ENCODE results near the gene ADAM22. TPM values are rescaled to one million over a fixed set of nuclear protein-coding genes. Genes with fewer than 3 reads are reported as not detected.
"Not testable (repeated sequence)": the region's sequence is repeated elsewhere in the genome, so short reads cannot be mapped to it uniquely, and the experiment has no call there.

Gene ADAM22, protein sequence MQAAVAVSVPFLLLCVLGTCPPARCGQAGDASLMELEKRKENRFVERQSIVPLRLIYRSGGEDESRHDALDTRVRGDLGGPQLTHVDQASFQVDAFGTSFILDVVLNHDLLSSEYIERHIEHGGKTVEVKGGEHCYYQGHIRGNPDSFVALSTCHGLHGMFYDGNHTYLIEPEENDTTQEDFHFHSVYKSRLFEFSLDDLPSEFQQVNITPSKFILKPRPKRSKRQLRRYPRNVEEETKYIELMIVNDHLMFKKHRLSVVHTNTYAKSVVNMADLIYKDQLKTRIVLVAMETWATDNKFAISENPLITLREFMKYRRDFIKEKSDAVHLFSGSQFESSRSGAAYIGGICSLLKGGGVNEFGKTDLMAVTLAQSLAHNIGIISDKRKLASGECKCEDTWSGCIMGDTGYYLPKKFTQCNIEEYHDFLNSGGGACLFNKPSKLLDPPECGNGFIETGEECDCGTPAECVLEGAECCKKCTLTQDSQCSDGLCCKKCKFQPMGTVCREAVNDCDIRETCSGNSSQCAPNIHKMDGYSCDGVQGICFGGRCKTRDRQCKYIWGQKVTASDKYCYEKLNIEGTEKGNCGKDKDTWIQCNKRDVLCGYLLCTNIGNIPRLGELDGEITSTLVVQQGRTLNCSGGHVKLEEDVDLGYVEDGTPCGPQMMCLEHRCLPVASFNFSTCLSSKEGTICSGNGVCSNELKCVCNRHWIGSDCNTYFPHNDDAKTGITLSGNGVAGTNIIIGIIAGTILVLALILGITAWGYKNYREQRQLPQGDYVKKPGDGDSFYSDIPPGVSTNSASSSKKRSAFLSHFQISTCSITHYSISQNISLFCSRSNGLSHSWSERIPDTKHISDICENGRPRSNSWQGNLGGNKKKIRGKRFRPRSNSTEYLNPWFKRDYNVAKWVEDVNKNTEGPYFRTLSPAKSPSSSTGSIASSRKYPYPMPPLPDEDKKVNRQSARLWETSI
- total RNA-seq (2014; rRNA removed; shearing (Covaris generic)): 5.9 and 7.0 TPM in 2 replicates
- 4.5 and 4.7 TPM in 2 replicates for polyA plus RNA-seq (2015; cell fraction: cytosol; rRNA removed)
- polyA plus RNA-seq (2015; cell fraction: nucleus; rRNA removed): 7.4 and 8.3 TPM in 2 replicates

DNA sequence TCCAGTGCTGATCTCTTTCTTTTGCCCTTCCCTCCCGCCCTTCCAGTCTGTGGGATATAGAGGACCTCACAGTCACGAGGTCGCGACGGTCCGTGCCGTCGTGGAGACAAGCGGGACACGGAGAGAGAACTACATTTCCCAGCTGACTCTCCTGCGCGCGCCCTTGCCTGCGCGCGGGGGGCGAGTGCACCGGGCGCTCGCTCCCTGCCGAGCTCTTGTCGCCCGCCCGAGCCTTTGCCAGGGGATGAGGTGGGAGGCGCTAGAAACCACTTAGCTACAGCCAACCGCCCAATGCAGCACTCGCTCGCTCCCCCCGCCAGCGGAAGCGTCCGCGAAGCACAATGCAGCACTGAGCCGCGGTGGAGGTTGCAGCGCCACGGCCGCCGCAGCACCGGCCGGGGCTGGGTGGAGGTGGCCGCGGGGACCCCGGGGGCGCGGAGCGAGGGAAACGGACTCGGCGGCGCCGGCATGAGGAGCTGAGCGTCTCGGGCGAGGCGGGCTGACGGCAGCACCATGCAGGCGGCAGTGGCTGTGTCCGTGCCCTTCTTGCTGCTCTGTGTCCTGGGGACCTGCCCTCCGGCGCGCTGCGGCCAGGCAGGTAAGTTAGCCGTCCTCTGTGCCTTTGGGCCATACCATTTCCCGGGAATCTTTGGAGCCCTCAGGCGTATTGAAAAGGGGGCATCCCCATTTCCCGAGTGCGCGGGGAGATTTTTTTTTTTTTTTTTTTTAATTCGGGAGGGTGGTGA lies at the start of gene ADAM22:
TSS of gene ADAM22 (plus strand) at position 299 of the 746 bp plus-strand sequence. CDS start at position 514, 215 bp downstream.
- peak; percentile 95 for DNase-seq (ENCODE audit: low read depth)

DNA sequence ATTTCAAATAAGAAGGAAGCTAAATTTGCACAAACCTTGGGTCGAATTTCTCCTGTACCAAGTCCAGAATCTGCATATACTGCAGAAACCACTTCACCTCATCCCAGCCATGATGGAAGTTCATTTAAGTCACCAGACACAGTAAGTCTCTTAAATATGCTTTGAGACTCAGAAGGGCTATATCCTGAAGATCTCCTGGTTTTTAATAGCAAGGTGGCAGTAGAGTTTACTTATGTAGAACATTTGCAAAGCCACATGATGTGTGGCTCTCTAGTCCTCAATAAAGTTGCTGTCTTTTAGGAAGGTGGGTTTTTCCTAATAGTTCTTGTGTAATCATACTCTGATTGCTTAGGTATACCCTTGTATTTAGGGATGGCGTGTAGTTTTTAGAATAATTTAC lies 49.0 kb upstream of the ADAM22 start:
- no peak for DNase-seq (ENCODE audit: low read depth)

DNA sequence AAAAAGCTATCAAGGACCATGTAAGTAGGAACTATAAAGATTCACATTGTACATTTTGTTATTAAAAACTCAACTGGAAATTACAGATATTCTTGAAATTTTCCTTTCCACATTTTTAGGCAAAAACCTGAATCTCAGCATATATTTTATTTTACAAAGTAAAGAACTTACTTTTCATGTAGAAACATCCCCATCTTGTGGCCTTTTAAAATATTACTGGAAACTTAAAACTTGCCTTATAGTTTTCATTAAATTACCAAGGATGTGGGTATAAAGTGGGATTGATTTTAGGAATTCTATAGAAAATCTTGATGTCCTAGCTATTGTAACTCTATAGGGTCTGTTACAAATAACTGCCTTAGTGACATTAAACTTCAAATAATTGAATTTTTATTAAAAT lies 47.2 kb upstream of the ADAM22 start:
- DNase-seq (ENCODE audit: low read depth): peak; percentile 20

DNA sequence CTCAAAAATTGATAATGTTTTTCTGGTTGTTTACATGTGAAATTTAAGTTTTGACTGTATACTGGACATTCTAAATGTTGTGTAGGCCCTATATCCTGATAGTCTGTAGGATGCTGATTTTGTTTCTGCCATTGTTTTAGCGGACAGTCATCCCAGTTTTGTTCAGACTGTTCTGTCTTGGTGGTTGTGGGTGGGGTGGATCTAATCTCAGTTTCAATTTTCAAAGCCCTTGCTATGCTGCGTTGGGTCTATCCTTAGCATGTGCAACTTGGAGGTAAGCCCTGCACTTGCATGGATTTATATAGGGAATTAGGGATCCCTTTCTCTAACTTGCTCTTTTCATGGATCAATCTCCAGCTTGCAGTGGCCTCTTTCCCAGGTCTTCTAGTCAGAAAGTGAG lies 38.7 kb upstream of the ADAM22 start:
- DNase-seq (ENCODE audit: low read depth): no peak

DNA sequence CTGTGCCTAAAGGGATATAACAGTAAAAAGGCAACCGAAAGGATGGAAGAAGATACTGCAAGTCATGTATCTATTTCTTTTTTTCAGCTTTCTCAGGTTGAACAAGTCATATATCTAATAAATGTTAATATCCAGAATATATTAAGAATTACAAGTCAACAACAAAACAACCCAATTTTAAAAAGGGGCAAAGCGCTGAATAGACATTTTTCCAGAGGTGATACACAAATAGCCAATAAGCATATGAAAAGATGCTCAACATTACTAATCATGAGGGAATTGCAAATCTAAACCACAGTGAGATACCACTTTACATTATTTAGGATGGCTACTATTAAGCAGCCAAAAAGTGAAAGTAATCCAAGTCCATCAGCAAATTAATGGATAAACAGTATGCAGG lies 34.8 kb upstream of the ADAM22 start:
- DNase-seq (ENCODE audit: low read depth): no peak

DNA sequence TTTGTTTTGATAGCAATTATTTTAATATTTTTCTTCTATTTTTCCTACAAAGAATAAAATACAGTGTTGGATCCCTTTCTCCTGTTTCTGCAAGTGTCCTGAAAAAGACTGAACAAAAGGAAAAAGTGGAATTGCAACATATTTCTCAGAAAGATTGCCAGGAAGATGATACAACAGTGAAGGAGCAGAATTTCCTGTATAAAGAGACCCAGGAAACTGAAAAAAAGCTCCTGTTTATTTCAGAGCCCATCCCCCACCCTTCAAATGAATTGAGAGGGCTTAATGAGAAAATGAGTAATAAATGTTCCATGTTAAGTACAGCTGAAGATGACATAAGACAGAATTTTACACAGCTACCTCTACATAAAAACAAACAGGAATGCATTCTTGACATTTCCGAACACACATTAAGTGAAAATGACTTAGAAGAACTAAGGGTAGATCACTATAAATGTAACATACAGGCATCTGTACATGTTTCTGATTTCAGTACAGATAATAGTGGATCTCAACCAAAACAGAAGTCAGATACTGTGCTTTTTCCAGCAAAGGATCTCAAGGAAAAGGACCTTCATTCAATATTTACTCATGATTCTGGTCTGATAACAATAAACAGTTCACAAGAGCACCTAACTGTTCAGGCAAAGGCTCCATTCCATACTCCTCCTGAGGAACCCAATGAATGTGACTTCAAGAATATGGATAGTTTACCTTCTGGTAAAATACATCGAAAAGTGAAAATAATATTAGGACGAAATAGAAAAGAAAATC lies 26.7 kb upstream of the ADAM22 start:
- DNase-seq (ENCODE audit: low read depth): not testable (repeated sequence)

DNA sequence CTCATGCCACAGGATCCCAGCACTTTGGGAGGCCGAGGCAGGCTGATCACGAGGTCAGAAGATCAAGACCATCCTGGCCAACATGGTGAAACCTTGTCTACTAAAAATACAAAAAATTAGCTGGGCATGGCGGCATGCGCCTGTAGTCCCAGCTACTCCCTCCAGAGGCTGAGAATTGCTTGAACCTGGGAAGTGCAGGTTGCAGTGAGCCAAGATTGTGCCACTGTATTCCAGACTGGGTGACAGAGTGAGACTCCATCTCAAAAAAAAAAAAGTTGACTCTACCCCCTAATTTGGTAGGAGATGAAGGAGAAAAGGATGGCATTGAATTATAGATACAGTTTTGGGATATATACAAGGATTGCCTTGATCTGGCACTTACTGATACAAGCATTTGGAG lies 25.2 kb upstream of the ADAM22 start:
- DNase-seq (ENCODE audit: low read depth): not testable (repeated sequence)

DNA sequence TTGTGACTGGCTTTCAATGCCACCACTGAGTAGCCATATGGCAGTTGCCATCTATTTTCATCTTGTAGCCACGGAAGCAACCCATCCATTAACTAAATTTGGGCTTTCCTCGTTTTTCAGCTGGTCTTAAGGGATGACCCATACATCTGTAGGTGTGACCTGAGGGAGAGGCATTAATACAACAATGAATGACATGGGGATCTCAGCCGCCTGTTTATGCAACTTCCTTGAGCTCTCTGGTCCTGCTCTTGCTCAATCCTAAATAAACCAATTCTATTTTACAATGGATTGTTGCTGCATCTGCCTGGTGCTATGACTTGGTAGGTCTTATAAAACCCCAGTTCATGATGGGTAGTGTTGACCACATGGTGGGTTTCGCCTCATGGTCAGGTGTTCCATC lies 21.9 kb upstream of the ADAM22 start:
- no peak for DNase-seq (ENCODE audit: low read depth)

DNA sequence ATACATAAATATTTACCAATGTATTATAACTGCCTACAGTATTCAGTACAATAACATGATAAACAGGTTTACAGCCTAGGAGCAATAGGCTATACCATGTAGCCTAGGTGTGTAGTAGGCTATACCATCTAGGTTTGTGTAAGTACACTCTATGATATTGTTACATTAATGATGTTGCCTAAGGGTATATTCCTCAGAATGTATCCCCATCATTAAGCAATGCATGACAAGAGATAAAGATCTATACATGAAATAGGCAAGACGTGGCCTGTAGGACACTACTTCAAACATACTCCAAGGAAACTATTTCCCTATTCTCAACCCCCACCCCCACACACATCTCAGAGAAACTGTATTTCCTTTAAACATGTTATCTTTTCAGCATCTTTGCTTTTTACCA lies 15.3 kb upstream of the ADAM22 start:
- DNase-seq (ENCODE audit: low read depth): no peak

DNA sequence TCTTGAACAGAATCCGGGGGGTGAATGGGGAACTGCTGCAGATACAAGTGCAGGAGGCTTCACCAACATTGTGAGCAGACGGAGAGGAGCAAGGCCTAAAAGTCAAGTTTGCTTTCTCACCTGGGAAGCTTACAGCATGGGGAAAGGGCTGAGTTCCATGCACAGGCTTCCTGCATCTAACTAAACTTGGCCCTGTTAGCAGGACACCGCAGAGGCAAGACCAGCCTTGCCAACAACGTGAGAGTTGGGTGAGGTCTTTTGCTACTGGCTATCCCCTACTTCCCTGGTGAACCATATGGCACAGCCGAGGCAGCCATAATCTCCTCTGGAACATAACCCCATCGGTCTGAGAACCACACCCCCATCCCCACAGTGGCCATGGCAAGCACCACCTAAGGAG lies 14.2 kb upstream of the ADAM22 start:
- DNase-seq (ENCODE audit: low read depth): no peak

DNA sequence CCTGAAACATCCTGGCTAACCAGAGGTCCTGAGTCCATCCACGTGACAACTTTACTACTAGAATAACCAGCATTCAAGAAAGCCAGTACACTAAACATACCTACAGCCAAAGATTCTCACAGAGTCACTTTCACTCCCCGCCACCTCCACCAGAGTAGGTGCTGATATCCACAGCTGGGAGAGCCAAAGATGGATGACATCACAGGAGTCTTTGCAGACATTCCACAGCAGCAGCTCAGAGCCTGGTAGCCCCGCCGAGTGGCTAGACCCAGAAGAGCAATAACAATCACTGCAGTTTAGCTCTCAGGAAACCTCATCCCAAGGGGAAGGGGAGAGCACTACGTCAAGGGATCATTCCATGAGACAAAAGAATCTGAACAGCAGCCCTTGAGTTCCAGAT lies 13.5 kb upstream of the ADAM22 start:
- no peak for DNase-seq (ENCODE audit: low read depth)

DNA sequence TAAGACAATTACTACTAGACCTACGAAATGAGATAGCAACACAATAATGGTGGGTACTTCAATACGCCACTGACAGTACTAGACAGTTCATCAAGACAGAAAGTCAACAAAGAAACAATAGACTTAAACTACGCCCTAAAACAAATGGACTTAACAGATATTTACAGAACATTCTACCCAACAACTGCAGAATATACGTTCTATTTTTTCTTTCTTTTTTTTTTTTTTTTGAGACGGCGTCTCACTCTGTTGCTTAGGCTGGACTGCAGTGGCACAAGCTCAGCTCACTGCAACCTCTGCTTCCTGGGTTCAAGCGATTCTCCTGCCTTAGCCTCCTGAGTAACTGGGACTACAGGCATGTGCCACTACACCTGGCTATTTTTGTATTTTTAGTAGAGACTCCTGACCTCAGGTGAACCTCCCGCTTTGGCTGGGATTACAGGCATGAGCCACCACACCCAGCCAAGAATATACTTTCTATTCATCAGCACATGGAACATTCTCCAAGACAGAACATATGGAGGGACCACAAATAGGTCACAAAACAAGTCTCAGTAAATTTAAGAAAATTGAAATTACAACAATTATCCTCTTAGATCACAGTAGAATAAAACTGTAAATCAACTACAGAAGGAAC lies 11.2 kb upstream of the ADAM22 start:
- not testable (repeated sequence) for DNase-seq (ENCODE audit: low read depth)

DNA sequence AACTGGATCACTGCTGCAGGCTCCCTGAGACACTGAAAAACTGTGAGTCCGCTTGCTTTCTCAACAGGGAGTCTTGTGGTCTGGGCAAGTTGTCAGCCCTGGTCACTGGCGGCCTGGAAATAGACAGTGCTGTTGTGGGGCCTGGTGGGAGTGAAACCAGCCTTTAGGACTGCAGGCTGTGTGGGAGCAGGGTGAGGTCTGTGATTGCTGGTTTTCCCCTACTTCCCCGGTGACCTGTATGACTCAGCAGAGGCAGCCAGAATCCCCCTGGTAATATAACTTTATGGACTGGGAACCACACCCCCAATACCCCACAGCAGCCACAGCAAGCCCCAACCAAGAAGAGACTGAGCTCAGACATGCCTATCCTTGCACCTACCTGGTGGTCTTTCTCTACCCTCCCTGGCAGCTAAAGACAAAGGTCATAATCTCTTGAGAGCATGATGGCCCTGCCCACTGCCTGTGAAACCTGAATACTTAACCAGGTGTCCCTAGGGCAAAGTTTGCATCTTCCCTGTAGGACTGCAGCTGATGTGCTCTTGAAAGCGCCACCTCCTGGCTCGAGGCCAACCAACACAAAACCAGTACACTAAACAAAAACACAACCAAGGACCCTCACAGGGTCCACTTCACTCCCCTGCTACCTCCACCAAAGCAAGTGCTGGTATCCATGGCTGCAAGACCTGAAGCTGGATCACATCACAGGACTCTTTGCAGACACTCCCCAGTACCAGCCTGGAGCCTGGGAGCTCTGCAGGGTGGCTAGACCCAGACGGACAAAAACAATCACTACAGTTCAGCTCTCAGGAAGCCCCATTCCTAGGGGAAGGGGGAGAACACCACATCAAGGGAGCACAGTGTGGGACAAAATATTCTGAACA lies 7.2 kb upstream of the ADAM22 start:
- peak; percentile 63 for DNase-seq (ENCODE audit: low read depth)

DNA sequence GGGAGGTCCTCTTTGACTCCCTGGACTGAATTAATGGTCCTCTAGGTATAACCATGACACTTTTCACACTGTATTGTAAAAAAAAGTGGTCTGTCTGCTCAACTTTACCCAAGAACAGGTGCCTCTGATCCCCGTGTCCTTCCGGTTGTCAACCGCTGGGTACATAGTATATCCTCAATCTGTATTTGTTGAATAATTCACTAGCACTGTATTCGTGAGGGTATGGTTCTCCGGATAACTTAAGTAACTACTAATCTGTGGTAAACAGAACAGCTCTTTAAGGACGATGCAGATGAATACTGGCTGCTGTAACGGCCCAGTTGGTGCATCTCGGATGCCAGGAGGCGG lies 472 bp upstream of the ADAM22 start:
- DNase-seq (ENCODE audit: low read depth): no peak

DNA sequence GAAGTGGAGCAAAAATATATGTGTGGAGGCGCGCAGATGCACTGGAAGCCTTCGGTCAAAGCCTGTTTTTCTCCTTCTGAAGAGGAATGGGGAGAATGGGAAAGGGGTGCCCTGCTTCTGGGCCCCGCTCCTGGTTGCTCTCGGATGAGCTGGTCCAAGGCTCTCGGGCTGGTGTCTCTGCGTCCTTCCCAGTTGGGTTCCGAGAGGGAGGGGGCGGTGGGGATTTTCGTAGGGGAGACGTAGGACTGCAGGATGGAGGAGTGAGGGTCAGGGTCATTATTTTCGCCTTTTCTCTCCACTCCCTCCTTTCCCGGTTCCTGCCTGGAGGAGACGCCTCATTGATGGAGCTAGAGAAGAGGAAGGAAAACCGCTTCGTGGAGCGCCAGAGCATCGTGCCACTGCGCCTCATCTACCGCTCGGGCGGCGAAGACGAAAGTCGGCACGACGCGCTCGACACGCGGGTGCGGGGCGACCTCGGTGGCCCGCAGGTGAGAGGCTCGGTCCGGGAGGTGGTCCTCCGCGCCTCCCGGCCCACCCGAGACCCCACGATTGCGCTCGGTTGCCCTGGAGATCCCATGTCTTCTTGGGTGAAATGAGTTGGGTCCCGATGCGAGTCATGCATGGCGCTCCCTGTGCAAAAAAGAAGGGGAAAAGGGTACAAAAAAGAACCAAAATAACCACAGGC lies 790 bp downstream of the ADAM22 start:
- peak; percentile 26 for DNase-seq (ENCODE audit: low read depth)

DNA sequence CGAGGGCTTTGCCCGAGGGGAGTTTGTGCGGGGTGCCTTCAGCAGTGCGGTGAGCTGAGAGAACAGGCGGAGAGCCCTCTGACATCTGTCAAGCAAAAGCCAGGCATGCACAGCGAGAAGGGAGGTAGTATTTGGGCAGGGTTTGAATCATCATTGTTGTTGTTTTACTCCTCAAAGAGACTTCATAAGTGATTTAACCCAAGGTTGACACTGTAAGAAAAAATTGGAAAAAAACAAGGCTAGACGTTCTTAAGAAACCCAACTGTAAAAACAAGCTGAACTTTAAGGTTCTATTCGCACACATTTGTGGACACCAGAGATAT lies 1.3 kb downstream of the ADAM22 start:
- DNase-seq (ENCODE audit: low read depth): no peak

DNA sequence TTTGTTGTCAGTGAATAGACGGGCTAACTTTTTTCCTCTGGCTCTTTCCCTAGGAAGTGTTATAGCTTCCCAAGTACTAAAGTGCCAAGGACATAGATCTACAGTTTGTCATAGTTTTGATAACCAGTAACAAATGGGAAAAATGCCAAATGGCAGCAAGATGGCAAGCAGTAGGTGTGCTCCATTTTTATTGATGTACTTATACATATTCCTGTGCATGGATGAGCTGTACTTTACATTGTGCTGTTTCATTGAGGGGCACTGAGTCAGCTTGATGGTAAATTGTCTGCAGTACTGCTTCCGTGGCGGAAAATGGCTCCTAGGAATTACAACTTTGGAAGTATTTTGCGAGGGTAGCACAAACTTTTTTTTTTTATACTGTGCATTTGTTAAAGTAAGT lies 7.1 kb downstream of the ADAM22 start:
- DNase-seq (ENCODE audit: low read depth): no peak

DNA sequence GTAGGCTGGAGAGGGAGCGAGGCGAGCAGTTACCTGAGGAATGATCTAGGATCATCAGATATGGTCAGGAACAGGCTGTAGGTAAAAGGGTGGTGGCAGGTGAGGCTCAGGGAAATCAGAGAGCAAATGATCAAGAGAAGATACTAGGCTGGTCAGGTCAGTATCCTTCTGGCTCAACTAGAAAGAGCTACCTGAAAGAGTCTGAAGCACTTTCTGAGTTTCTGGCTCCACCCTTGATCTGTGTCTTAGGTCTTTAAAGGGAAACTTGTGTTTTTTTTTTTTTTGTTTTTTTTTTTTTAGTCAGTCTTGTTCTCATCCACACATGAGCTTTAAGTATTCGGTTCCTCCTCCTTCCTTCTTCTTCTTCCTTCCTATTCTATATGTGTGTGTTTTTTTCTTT lies 10.5 kb downstream of the ADAM22 start:
- no peak for DNase-seq (ENCODE audit: low read depth)

DNA sequence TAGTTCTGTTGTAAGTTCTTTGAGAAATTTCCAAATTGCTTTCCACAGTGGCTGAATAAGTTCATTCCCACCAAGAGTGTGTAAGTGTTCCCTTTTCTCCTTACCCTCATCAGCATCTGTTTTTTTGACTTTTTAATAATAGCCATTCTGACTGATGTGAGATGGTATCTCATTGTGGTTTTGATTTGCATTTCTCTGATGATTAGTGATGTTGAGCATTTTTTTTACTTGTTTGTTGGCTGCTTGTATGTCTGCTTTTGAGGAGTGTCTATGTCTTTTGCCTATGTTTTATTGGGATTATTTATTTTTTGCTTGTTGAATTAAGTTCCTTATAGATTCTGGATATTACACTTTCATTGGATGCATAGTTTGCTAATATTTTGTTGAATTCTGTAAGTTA lies 11.9 kb downstream of the ADAM22 start:
- DNase-seq (ENCODE audit: low read depth): not testable (repeated sequence)

Measured in HT1080 (cell line).